ENCODE data around the gene TCP11L2.
A peak's percentile ranks its signal among the peaks of the same experiment; 100 is the strongest.

Gene TCP11L2

GRCh38 chr12:106302401-106303201 lies at the start of gene TCP11L2:
Gene TCP11L2, plus strand, starts transcription at chr12:106302733. Its CDS starts 8,343 bp downstream, at chr12:106311076.
- peak within 1 kb of the TSS; percentile 99 for H3K27ac ChIP-seq (ENCODE audit: low read depth in 2 of 2, low read length in 2 of 2)
- H3K9ac ChIP-seq (ENCODE audit: low read depth in 1 of 2, low read length in 2 of 2): peak within 1 kb of the TSS; percentile 92 to 96
- H3K4me1 ChIP-seq (ENCODE audit: control insufficient read depth in 2 of 2, insufficient read depth in 2 of 2, low read length in 2 of 2): peaks cover 31 to 50% of the 10 kb centered on the region in 2 donors
- H3K27me3 ChIP-seq (ENCODE audit: control insufficient read depth in 2 of 2, insufficient read depth in 2 of 2, low read length in 2 of 2): no peaks in the 10 kb centered on the region
- no peaks in the 10 kb centered on the region for H3K9me3 ChIP-seq (ENCODE audit: control insufficient read depth in 2 of 2, low read length in 2 of 2)
- peaks cover 0 to 3% of the 10 kb centered on the region in 2 donors for H3K36me3 ChIP-seq (ENCODE audit: control insufficient read depth in 2 of 2, insufficient read depth in 2 of 2, low read length in 2 of 2)
- H3K4me3 ChIP-seq (ENCODE audit: low read length in 2 of 2): peak within 1 kb of the TSS; percentile 93 to 96

GRCh38 chr12:106254724-106255123 lies 47.8 kb upstream of the TCP11L2 start:
- Histone ChIP-seq H3K9ac (ENCODE audit: low read depth in 1 of 2, low read length in 2 of 2) (no peak overlapping the region), H3K9me3 (ENCODE audit: control insufficient read depth in 2 of 2, low read length in 2 of 2) (no peaks in the 10 kb centered on the region), H3K4me1 (ENCODE audit: control insufficient read depth in 2 of 2, insufficient read depth in 2 of 2, low read length in 2 of 2) (peaks cover 5% of the 10 kb centered on the region in 2 donors), H3K4me3 (ENCODE audit: low read length in 2 of 2) (no peak overlapping the region), H3K36me3 (ENCODE audit: control insufficient read depth in 2 of 2, insufficient read depth in 2 of 2, low read length in 2 of 2) (no peaks in the 10 kb centered on the region), H3K27ac (ENCODE audit: low read depth in 2 of 2, low read length in 2 of 2) (no peak overlapping the region), H3K27me3 (ENCODE audit: control insufficient read depth in 2 of 2, insufficient read depth in 2 of 2, low read length in 2 of 2) (no peaks in the 10 kb centered on the region)

DNA sequence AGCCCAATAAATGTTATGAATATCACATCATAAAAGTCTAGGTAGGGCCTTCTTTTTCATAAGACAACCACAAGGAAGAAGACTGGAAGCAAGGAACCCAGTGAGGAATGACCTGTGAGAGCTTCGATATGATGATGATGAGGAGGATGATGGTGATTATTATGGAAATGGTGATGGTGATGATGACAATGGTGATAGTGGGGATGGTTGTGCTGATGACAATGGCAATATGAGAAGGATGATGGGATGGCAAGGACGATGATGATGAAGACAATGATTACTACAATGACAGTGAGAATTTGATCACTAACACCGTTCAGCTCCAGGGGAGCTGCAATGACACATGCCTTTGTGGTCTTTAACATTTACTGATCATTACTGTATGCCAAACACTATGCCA lies 47.0 kb upstream of the TCP11L2 start:
- Histone ChIP-seq H3K27me3 (ENCODE audit: control insufficient read depth in 2 of 2, insufficient read depth in 2 of 2, low read length in 2 of 2) (no peaks in the 10 kb centered on the region), H3K4me3 (ENCODE audit: low read length in 2 of 2) (no peak overlapping the region), H3K9ac (ENCODE audit: low read depth in 1 of 2, low read length in 2 of 2) (no peak overlapping the region), H3K27ac (ENCODE audit: low read depth in 2 of 2, low read length in 2 of 2) (no peak overlapping the region), H3K9me3 (ENCODE audit: control insufficient read depth in 2 of 2, low read length in 2 of 2) (no peaks in the 10 kb centered on the region), H3K36me3 (ENCODE audit: control insufficient read depth in 2 of 2, insufficient read depth in 2 of 2, low read length in 2 of 2) (no peaks in the 10 kb centered on the region), H3K4me1 (ENCODE audit: control insufficient read depth in 2 of 2, insufficient read depth in 2 of 2, low read length in 2 of 2) (no peaks in the 10 kb centered on the region)

GRCh38 chr12:106255952-106256351 lies 46.6 kb upstream of the TCP11L2 start:
- Histone ChIP-seq H3K9me3 (ENCODE audit: control insufficient read depth in 2 of 2, low read length in 2 of 2) (no peaks in the 10 kb centered on the region), H3K4me3 (ENCODE audit: low read length in 2 of 2) (no peak overlapping the region), H3K27ac (ENCODE audit: low read depth in 2 of 2, low read length in 2 of 2) (no peak overlapping the region), H3K27me3 (ENCODE audit: control insufficient read depth in 2 of 2, insufficient read depth in 2 of 2, low read length in 2 of 2) (no peaks in the 10 kb centered on the region), H3K36me3 (ENCODE audit: control insufficient read depth in 2 of 2, insufficient read depth in 2 of 2, low read length in 2 of 2) (no peaks in the 10 kb centered on the region), H3K9ac (ENCODE audit: low read depth in 1 of 2, low read length in 2 of 2) (no peak overlapping the region), H3K4me1 (ENCODE audit: control insufficient read depth in 2 of 2, insufficient read depth in 2 of 2, low read length in 2 of 2) (no peaks in the 10 kb centered on the region)

DNA sequence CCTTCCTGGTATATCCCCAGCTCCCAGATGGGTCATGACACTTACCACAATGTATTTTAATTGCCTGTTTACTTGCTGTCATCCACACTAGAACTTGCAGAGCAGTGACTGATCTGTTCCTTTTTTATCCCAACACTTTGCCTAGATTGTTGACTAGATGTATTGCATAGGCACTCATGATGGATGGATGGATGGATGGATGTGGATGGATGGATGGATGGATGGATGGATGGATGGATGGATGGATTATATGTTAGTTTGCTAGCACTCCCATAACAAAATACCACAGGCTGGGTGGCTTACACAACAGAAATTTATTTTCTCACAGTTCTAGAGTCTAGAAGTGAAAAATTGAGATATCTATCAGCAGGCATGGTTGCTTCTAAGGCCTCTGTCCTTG lies 46.0 kb upstream of the TCP11L2 start:
- no peak overlapping the region for H3K4me3 ChIP-seq (ENCODE audit: low read length in 2 of 2)
- H3K9me3 ChIP-seq (ENCODE audit: control insufficient read depth in 2 of 2, low read length in 2 of 2): no peaks in the 10 kb centered on the region
- no peaks in the 10 kb centered on the region for H3K4me1 ChIP-seq (ENCODE audit: control insufficient read depth in 2 of 2, insufficient read depth in 2 of 2, low read length in 2 of 2)
- H3K27me3 ChIP-seq (ENCODE audit: control insufficient read depth in 2 of 2, insufficient read depth in 2 of 2, low read length in 2 of 2): no peaks in the 10 kb centered on the region
- no peak overlapping the region for H3K27ac ChIP-seq (ENCODE audit: low read depth in 2 of 2, low read length in 2 of 2)
- H3K9ac ChIP-seq (ENCODE audit: low read depth in 1 of 2, low read length in 2 of 2): no peak overlapping the region
- H3K36me3 ChIP-seq (ENCODE audit: control insufficient read depth in 2 of 2, insufficient read depth in 2 of 2, low read length in 2 of 2): no peaks in the 10 kb centered on the region

- no peaks in the 10 kb centered on the region for H3K9me3 ChIP-seq (ENCODE audit: control insufficient read depth in 2 of 2, low read length in 2 of 2)
- no peaks in the 10 kb centered on the region for H3K4me1 ChIP-seq (ENCODE audit: control insufficient read depth in 2 of 2, insufficient read depth in 2 of 2, low read length in 2 of 2)
- no peak overlapping the region for H3K27ac ChIP-seq (ENCODE audit: low read depth in 2 of 2, low read length in 2 of 2)
- H3K27me3 ChIP-seq (ENCODE audit: control insufficient read depth in 2 of 2, insufficient read depth in 2 of 2, low read length in 2 of 2): no peaks in the 10 kb centered on the region
- H3K4me3 ChIP-seq (ENCODE audit: low read length in 2 of 2): no peak overlapping the region
- H3K9ac ChIP-seq (ENCODE audit: low read depth in 1 of 2, low read length in 2 of 2): no peak overlapping the region
- H3K36me3 ChIP-seq (ENCODE audit: control insufficient read depth in 2 of 2, insufficient read depth in 2 of 2, low read length in 2 of 2): no peaks in the 10 kb centered on the region
These were observed 44.3 kb upstream of the TCP11L2 start for GRCh38 chr12:106258226-106258625.

DNA sequence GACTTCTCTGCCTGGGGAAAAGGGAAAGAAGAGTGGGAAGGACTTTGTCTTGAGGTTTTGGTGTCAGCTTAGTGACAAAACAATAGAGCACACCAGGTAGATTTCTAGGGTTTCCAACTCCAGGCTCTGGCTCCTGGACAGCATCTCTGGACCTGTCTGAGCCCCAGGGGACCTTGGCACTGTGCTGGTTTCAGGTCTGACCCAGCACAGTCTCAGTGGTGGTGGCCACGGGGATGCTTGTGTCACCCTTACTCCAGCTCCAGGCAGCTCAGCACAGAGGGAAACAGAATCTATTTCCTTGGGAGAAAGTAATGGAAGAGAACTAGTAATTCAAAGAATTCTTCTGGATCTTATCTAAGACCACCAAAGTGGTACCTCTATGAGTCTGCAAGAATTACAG lies 43.6 kb upstream of the TCP11L2 start:
- H3K4me3 ChIP-seq (ENCODE audit: low read length in 2 of 2): no peak overlapping the region
- H3K36me3 ChIP-seq (ENCODE audit: control insufficient read depth in 2 of 2, insufficient read depth in 2 of 2, low read length in 2 of 2): no peaks in the 10 kb centered on the region
- no peaks in the 10 kb centered on the region for H3K27me3 ChIP-seq (ENCODE audit: control insufficient read depth in 2 of 2, insufficient read depth in 2 of 2, low read length in 2 of 2)
- H3K9me3 ChIP-seq (ENCODE audit: control insufficient read depth in 2 of 2, low read length in 2 of 2): no peaks in the 10 kb centered on the region
- no peaks in the 10 kb centered on the region for H3K4me1 ChIP-seq (ENCODE audit: control insufficient read depth in 2 of 2, insufficient read depth in 2 of 2, low read length in 2 of 2)
- H3K27ac ChIP-seq (ENCODE audit: low read depth in 2 of 2, low read length in 2 of 2): no peak overlapping the region
- H3K9ac ChIP-seq (ENCODE audit: low read depth in 1 of 2, low read length in 2 of 2): no peak overlapping the region

DNA sequence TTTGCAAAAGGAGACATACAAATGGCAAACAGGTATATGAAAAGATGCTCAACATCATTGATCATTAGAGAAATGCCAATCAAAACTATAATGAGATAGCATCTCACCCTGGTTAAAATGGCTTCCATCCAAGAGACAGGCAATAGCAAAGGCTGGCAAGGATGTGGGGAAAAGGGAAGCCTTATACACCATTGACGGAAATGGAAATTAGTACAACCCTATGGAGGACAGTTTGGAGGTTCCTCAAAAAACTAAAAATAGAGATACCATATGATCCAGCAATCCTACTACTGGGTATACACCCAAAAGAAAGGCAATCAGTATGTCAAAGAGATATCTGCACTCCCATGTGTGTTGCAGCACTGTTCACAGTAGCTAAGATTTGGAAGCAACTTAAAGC lies 37.4 kb upstream of the TCP11L2 start:
- no peak overlapping the region for H3K9ac ChIP-seq (ENCODE audit: low read depth in 1 of 2, low read length in 2 of 2)
- no peak overlapping the region for H3K27ac ChIP-seq (ENCODE audit: low read depth in 2 of 2, low read length in 2 of 2)
- H3K27me3 ChIP-seq (ENCODE audit: control insufficient read depth in 2 of 2, insufficient read depth in 2 of 2, low read length in 2 of 2): no peaks in the 10 kb centered on the region
- H3K4me1 ChIP-seq (ENCODE audit: control insufficient read depth in 2 of 2, insufficient read depth in 2 of 2, low read length in 2 of 2): no peaks in the 10 kb centered on the region
- H3K36me3 ChIP-seq (ENCODE audit: control insufficient read depth in 2 of 2, insufficient read depth in 2 of 2, low read length in 2 of 2): no peaks in the 10 kb centered on the region
- no peak overlapping the region for H3K4me3 ChIP-seq (ENCODE audit: low read length in 2 of 2)
- H3K9me3 ChIP-seq (ENCODE audit: control insufficient read depth in 2 of 2, low read length in 2 of 2): no peaks in the 10 kb centered on the region

DNA sequence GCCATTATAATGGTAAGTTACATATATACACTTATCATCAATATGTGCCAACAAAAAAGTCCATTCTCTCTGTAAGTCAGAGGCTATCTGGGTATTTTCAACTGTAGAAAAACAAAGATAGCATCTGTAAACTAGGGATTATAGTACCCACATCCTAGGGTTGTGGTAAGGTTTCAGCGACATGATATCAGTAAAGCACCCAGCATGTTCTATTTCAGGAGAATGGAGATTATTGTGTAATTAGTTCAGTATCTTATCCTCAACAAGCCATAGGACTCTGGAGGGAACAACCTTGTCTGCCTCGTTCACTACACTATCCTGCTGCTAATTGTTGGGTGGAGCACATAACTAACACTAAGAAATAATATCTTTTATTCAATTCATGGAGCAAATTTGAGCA lies 35.0 kb upstream of the TCP11L2 start:
- H3K9ac ChIP-seq (ENCODE audit: low read depth in 1 of 2, low read length in 2 of 2): no peak overlapping the region
- H3K27me3 ChIP-seq (ENCODE audit: control insufficient read depth in 2 of 2, insufficient read depth in 2 of 2, low read length in 2 of 2): no peaks in the 10 kb centered on the region
- no peaks in the 10 kb centered on the region for H3K4me1 ChIP-seq (ENCODE audit: control insufficient read depth in 2 of 2, insufficient read depth in 2 of 2, low read length in 2 of 2)
- H3K9me3 ChIP-seq (ENCODE audit: control insufficient read depth in 2 of 2, low read length in 2 of 2): no peaks in the 10 kb centered on the region
- H3K36me3 ChIP-seq (ENCODE audit: control insufficient read depth in 2 of 2, insufficient read depth in 2 of 2, low read length in 2 of 2): no peaks in the 10 kb centered on the region
- H3K27ac ChIP-seq (ENCODE audit: low read depth in 2 of 2, low read length in 2 of 2): no peak overlapping the region
- no peak overlapping the region for H3K4me3 ChIP-seq (ENCODE audit: low read length in 2 of 2)

DNA sequence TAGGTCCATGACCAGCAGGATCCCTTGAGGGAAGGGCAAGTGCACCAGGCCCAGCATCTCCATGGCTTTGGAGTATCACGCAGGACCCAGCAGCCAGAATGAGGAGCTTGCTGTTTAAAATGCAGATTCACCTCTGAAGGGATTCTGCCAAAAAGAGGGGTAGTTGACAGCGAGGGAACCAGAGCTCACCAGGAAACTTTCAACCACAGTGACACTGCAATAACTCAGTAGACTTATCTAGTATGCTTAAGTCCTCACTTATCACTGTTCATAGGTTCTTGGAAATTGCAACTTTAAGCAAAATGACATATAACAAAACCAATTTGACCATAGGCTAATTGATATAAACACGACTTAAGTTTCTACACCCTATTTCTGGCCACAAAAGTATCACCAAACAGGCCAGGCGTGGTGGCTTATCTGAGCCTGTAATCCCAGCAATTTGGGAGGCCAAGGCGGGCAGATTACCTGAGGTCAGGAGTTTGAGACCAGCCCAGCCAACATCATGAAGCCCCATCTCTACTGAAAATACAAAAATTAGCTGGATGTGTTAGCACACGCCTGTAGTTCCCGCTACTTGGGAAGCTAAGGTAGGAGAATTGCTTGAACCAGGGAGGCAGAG lies 33.3 kb upstream of the TCP11L2 start:
- no peaks in the 10 kb centered on the region for H3K9me3 ChIP-seq (ENCODE audit: control insufficient read depth in 2 of 2, low read length in 2 of 2)
- H3K4me3 ChIP-seq (ENCODE audit: low read length in 2 of 2): no peak overlapping the region
- no peaks in the 10 kb centered on the region for H3K27me3 ChIP-seq (ENCODE audit: control insufficient read depth in 2 of 2, insufficient read depth in 2 of 2, low read length in 2 of 2)
- H3K36me3 ChIP-seq (ENCODE audit: control insufficient read depth in 2 of 2, insufficient read depth in 2 of 2, low read length in 2 of 2): no peaks in the 10 kb centered on the region
- no peak overlapping the region for H3K27ac ChIP-seq (ENCODE audit: low read depth in 2 of 2, low read length in 2 of 2)
- H3K9ac ChIP-seq (ENCODE audit: low read depth in 1 of 2, low read length in 2 of 2): no peak overlapping the region
- peaks cover 2 to 5% of the 10 kb centered on the region in 2 donors for H3K4me1 ChIP-seq (ENCODE audit: control insufficient read depth in 2 of 2, insufficient read depth in 2 of 2, low read length in 2 of 2)

Measured in mucosa of rectum (tissue), 2 donors.